ENCODE results near the gene ADM5.

The ADM5 gene

GRCh38 chr19:49739098-49739497 is 49.7 kb downstream of the ADM5 start:
- no peaks in the 10 kb centered on the region for H3K27me3 Mint-ChIP-seq
- DNase-seq (ENCODE audit: low spot score in 2 of 2) (no peak), ATAC-seq (replicated peaks; ENCODE audit: extremely low read depth, poor library complexity, severe bottlenecking) (no peak)
- no peak overlapping the region for H3K4me3 Mint-ChIP-seq
- H3K36me3 Mint-ChIP-seq (ENCODE audit: insufficient read depth): peaks cover 3% of the 10 kb centered on the region
- no peaks in the 10 kb centered on the region for H3K9me3 Mint-ChIP-seq
- no peak overlapping the region for H3K27ac Mint-ChIP-seq (ENCODE audit: low read depth)
- peaks cover 5% of the 10 kb centered on the region for H3K4me1 Mint-ChIP-seq

- Mint-ChIP-seq H3K4me3 (no peak overlapping the region), H3K27ac (ENCODE audit: low read depth) (no peak overlapping the region), H3K9me3 (no peaks in the 10 kb centered on the region), H3K36me3 (ENCODE audit: insufficient read depth) (peaks cover 3% of the 10 kb centered on the region), H3K27me3 (no peaks in the 10 kb centered on the region), H3K4me1 (peaks cover 5% of the 10 kb centered on the region)
- ATAC-seq (replicated peaks; ENCODE audit: extremely low read depth, poor library complexity, severe bottlenecking) (no peak), DNase-seq (ENCODE audit: low spot score in 2 of 2) (no peak)
Measured at GRCh38 chr19:49739933-49740332, 50.5 kb downstream of the ADM5 start.

All from central memory CD8-positive, alpha-beta T cell (primary cell).